Renal pelvis (tissue), 4 donors: ENCODE results near the gene VSIR. TPM values are rescaled to one million over a fixed set of nuclear protein-coding genes. Genes with fewer than 3 reads are reported as not detected.

Source experiments
- DNase-seq: peaks from one replicate; pipeline ENCODE4 v3.0.0-alpha.2; 2013
- polyA plus RNA-seq, 3 donors: library from polyadenylated mRNA; unstranded; fragments of 120-200 nt; gene quantifications; one replicate each; pipeline ENCODE4 v1.2.1, GENCODE V29; 2013; ENCODE audit not compliant: insufficient read length in 3 of 3

VSIR gene
- polyA plus RNA-seq, 3 donors, result 8.4 to 10.5 (median 8.6) TPM

DNA sequence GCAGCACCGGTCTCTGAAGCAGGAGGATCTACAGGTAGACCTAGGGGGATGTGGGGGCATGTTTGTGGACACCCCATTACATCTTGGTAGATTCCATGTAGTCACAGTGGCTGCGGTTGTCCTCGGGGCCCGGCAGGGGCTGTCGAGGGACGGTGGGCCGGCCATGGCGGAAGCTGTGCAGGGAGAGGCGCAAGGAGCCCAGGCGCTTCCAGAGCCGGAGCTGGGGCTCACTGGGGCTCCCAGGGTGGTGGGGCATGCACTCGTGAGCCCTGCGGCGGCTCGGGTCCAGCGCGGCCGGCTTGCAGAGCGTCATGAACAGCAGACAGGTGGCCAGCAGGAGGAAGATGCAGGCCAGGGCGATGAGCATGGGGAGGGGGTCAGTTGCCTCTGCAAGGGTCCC, 57.5 kb downstream of the VSIR start:
- no peak for DNase-seq

DNA sequence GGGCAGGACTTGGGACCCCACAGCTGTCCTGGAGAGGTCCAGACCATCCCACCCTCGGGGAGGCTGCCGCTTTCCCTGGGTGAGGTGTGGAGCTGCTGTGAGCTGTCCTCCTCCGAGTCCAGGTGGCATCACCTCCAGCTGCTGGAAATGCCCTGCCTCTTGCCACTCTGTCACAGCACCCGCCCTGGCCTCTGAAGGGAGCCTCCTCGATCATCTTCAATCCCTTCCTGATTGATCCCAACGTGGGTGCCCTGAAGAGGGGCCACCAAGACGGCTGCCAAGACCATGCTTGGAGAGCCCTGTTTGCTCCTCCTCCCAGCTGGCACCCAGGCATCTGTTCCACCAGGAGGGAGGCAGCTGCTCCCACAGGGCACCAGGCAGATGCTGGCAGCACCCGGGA, 58.3 kb downstream of the VSIR start:
- DNase-seq, result no peak

DNA sequence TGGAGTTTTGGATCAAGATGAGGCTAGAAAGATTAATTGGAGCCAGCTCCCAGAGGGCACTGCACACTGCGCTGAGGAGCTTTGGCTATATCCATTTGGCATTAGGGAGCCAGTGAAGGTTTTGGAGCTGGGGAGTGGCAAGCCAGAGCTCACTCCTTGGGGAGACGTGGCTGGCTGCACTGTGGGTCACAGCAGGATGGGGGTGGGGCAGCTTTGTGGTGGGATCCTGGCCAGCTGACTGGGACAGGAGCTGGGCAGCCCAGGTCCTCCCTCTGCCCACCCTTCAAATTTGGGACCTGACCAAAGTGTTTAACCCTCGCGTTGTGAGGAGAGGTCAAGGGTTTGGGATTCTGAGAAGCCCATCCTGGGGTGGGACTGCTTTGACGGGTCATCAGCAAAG, 58.7 kb downstream of the VSIR start:
- DNase-seq, result no peak

DNA sequence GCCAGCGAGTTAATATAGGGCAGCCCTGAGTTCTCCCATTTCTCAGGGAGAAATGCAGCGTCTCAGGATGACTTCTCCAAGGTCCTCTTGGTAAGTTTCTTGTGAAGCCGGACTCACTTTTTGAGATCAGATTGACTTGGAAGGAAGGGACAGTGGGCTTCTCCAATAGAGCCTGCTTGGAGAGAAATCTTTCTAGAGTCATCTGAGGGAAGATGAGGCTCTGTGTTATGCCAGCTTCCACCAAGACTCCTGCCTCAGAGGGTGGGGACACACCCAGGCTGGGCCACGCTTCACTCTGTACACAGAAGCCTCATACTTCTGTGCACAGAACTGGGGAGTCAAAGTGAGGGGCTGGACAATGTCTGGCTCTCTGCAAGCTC, 59.3 kb downstream of the VSIR start:
- DNase-seq, result no peak

DNA sequence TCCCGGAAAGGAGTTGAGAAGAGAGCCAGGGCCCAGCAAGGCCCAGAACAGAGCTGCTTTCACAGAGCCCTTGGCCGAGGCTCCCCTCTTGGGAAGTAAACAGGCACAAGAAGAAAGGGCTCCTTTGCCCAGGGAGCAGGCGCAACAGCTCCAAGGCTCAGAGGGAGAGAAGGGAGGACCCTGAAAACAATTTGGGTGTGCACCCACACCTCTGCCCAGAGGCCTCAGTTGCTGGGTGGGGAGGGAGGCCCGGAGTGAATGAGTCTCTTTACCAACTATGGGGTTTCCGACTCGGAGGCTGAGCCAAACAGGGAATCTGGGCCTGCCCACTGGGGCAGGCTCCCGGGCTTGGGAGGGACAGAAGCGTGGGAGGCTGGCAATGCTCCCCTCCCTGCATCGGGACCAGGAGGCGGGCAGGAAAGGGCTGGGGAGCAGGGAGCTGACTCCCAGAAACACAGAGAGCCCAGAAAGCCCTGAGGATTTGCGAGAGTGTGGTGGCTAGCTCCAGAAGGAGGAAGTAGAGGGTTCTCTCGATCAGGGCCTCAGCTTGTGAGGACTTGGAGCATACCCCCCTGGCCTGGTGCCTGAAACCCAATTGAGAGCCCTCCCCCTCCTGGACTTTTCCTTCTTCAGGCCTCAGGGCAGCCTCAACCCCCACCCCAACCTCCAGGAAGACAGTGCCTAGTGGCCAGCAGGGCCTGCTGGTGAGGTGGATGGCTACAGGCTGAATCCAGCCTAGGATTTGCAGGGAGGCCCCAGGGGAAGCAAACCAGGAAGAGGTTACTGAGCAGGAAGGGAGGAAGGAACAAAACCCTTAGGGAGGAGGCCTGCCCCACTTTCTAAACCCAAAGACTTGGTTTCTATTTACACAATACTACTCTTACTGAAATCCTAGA, 59.9 kb downstream of the VSIR start:
- peak; percentile 35 for DNase-seq

DNA sequence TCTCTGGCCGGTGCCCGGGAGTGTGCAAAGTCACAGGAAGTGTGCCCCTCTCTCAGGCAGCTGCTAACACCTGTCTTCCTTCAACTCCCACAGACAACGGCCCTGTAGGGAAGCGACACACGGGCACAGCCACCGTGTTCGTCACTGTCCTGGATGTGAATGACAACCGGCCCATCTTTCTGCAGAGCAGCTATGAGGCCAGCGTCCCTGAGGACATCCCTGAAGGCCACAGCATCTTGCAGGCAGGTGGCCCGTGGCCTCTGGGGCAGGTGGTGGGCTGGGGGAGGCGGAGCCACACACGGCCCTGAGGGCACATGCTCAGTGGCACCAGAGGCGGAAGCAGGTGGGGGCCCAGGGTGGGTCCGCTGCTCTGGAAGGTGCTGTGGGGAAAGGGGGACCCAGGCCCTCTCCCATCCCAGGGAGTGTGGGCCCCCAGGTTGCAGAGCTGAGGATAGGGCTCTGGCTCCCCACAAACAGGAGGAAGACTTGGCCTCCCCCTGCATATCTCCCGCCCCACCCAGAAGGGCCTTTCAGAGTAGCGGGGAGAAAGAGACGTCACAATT, 60.7 kb downstream of the VSIR start:
- no peak for DNase-seq

DNA sequence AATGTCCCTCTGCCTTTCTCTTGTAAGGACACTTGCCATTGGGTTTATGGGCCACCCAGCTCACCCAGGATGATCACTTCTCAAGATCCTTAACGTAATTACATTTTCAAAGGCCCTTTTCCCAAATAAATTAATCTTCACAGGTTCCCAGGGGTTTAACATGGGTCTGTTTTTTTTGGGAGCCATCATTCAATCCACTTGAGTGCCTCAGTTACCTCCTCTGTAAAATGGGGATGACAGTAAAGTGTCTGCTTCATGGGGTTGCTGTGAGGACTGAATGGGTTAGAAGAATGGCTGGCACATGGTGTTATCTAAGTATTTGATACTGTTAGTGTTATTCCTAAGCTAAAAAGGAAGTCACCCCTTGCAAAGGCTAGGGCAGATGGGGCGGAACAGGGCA, 61.1 kb downstream of the VSIR start:
- DNase-seq, result no peak

DNA sequence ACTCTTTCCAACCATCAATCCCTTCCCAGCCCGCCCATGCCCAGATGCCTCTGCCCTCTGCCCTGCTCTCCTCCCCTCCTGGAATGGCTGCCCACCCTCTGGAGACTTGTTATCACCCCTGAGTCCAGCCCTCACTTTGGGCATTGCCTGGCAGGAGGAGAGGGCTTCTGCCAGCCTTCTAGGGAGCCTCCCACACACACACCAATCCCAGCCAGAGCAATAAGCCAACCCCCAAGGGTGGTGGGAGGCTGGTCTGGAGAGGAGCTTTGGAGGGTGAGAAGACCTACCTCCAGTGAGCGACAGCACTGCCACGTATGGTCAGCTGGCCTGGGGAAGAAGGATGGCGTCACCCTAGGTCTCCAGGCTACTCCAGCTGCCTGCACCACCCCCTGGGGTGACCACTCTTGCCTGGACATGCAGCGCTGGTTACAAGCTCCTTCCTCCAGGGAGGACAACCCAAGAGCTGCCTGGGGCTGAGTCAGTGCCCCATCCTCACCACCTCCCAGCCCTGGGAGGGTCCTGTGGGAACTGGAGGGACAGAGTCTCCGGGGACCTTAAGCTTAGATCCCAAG, 62.2 kb downstream of the VSIR start:
- no peak for DNase-seq

DNA sequence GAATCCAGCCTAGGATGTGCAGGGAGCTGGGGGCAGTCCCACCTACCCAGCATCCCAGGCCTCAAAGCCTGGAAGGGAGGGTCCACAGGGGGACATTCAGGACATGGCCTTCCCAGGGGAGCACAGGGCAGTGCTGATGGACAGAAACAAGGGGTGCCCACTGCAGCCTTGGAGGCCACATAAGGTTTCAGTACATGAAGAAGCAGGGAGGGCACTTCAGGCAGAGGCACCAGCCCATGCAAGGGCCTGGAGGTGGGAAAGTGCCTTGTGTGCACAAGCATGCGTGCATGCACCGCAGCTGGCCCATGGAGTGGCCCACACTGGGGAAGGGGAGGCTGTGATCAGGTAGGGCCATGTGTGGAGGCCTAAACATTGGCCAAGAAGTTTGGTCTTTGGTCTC, 62.8 kb downstream of the VSIR start:
- no peak for DNase-seq

DNA sequence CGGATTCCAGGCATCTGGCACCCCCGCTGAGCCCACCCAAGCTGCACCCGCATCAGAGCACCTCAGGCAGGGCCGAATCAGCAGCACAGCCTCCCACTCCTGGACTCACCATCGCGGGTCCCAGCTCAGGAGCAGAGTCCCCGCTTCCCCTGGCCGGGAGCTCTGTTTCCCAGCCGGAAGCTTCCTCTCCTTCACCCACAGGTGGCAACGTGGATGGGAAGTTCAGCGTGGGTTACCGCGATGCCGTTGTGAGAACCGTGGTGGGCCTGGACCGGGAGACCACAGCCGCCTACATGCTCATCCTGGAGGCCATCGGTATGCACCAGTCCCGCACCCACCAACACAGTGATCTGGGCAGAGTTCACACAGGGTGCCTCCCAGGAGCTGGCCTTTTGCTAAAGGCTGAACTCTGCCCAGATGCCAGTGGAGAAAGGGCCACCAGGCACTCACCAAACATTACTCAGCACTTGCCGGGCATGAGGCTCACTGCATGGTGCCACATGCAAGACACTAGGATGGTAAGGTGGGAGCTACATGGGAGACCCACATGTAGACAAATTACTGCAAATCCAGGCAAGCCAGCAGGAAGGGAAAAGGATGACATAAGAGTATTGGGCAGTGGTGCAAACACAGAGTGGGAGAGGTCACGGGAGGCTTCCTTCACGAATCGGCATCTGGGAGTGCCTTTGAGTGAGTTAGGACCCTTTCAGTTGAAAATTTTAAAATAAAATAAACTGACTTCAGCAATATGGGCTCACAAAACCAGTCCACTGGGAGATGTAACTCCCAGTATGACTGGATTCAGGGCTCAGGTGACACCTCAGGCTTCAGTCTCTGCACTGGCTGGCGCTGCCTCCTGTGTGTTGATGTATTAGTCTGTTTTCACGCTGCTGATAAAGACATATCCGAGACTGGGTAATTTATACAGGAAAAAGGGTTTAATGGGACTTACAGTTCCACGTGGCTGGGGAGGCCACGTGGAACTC, 64.1 kb downstream of the VSIR start:
- DNase-seq, result no peak

DNA sequence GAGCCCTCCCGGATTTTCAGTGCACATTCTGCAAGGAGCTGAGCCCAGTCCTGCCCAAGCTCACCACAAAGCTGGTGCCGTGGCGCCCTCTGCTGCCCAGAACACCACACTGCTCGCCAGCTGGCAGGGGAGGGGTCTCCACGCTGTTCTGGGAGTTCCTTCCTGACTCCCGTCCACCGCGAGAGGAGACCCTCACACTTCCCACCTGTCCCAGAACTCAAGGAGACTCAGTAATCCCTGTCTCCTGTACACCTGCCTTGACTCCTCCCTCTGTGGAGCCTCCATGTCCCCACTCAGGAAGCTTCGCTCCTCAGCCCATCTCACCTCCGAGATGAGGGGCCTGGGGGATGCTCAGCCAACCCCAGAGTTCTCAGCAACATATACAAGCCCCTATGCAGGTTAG, 65.0 kb downstream of the VSIR start:
- no peak for DNase-seq

DNA sequence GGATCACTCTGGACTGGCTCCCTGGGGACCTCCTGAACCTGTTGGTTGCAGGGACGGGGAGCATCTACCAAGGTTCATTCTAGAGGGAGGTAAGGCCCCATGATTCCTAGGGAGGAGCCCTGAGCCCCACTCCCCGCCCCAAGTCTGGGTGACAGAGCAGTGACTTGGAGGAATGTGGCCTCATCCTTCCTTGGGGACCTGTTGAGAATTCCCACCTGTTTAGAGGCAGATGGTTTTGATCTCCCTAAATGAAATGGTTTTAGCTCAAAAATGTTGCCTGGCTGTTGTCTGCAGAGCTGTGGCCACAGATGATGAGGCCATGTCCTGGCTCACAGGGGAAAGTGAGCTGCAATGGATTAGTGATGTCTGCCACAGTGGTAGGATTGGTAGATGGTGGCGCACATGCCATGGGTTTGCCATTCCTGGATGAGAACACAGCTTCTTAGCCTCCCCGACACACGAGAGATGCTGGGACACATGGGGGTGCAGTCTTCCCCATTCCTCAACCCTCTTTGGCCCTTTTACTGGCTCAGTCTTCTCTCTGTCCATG, 66.0 kb downstream of the VSIR start:
- no peak for DNase-seq

DNA sequence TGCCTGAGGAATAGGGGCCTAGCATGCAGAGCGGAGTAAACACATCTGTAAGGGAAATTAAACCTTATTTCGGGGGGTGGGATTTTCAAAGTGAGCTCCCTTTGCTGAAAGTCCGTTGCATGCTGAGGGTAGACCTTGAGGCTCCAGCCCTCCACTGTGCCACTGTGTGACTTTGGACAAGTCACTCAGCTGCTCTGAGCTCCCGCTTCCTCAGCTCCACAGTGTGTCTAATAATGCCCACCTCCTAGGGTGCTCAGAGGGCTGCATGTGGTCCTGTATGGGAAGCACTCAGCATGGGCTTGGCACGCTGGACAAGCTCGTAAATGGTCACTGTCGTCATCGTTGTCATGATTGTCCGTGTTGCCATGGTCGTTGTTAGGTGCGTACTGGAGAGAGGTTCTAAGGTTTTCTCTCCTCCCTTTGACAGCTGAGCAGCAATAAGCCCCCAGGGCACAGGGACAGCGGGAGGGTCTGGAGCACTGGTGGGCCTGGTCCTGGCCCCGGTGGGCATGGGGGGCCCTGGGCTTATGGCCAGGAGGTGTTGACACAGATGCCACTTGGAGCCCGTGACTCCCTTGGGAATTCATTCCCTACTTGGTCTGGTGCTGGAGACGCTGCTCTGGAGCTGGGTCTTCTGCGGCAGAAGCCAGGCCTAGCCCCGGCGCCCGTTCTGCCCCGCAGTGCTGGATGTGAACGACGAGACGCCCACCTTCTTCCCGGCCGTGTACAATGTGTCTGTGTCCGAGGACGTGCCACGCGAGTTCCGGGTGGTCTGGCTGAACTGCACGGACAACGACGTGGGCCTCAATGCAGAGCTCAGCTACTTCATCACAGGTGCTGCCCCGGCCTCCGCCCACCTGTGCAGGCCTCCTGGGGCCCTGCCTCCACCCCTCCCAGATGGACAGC, 66.9 kb downstream of the VSIR start:
- no peak for DNase-seq

DNA sequence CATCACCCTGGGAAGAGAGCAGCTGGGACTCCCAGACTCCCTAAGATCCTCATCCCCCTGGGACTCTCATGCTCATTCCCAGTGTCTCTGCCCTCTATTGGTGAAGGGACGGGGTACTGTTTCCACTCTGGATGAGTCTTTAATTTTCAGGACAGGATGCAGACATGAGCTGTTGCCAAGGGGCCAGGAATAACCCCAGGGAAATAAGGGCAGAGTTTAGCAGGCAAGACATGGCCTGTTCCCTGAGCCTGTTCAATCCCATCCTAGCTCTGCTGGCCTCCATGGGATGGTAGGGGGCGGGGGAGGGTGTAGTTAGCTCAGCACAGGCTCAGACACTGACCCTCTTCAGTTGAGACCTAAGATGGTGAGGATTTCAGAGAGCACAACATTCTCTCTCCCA, 67.7 kb downstream of the VSIR start:
- DNase-seq, result no peak

DNA sequence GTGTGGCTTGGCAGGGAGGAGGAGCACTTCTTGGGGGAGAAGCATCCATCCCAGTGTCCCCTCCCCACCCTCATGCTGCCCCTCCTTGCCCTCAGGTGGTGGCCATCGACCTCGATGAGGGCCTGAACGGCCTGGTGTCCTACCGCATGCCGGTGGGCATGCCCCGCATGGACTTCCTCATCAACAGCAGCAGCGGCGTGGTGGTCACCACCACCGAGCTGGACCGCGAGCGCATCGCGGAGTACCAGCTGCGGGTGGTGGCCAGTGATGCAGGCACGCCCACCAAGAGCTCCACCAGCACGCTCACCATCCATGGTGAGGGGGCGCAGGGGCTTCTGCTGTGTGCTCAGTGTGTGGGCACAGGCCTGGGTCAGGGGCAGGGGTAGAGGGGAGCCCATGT, 68.5 kb downstream of the VSIR start:
- no peak for DNase-seq

DNA sequence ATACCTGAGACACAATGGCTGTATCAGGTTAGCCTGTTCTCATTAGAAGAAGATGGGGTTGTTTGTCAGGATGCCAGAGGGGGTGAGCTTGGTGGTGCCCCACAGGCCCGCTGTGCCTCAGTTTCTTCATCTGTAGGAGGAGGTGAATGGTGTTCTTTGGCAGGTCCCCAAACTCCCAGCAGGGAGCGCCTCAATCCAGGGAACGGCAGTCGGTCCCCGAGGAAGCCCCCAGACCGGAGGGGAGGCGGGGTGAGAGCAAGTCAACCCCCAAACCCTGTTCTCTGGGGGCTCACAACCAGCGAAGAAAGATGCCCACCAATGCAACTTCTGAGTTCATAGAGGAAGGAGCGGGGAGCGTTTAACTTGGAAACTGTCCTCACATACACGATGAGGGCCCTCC, 69.7 kb downstream of the VSIR start:
- no peak for DNase-seq

DNA sequence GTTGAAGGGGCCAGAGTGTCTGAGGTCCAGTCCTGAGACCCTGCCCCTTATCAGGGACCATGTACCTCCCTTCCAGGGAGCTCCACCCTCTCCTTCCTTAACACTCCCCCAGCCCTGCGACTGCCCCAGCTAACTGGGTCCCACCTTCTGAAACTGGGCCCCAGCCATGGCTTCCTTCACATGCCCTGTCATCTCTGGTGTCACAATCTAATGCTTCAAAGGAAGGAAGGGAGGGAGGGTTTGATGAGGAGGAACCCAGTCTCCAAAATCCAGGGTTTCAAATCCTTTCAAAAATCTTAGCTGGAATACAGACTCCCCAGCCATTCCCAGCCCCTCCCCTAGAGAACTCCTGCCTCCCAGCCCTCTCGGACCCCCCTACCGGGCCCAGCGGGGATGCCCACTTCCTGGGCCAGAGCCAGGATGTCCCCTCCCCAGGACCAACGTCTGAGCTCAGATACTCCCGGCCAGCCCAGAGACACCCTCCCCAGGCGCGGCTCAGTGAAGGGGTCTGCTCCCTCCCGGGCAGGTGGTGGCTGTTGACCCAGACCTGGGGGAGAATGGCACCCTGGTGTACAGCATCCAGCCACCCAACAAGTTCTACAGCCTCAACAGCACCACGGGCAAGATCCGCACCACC, 71.7 kb downstream of the VSIR start:
- no peak for DNase-seq

DNA sequence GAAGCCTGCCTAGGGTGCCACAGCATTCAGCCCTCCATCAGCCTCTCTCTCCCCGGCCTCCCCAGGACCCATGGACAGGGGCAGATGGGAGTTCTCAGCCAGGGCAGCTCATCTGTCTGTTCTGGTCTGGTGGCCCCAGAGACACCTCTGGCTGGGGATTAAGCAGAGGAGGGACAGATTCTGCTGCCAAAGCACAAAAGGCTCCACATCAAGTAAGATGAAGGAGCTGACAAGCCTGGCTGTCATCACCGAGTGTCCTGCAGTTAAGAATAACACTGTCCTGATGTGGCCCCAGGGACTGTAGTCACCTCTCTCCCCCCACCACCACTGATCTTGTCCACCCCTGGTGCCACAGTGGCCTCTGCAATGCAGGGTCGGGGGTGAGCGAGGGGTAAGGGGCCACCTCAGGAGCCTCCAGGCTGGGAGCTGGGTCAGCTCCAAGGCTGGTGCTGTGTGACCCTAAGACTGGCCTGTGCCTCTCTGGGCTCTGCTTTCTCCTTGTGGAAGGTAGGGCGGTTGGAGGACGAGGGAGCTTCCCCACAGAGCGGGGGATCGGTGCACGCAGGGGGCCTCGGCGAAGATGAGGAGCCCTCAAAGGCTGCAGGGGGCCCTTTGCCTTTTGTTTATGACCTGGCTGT, 72.5 kb downstream of the VSIR start:
- peak; percentile 23 for DNase-seq

DNA sequence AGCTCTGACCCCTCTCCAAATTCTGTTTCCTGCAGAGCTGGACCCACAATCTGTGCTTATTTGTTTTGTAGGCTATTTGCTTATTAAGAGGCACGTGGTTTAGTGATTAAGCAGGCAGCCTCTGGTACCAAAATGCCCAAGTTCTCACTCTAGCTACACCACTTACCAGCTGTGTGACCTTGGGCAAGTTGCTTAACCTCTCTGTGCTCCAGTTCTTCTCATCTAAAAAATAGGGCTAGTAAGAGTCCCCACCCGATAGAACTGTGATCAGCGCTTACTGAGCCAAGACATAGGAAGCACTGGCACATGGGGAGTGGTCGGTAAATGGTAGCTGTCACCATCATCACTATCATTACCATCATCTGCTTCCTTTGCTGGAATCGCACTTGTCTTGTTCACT, 74.6 kb downstream of the VSIR start:
- DNase-seq, result no peak
